HEK293T (cell line): ENCODE results near the gene CIROP.
A peak's percentile ranks its signal among the peaks of the same experiment; 100 is the strongest.

Experiments used
- ARNT ChIP-seq: fragments of 450-650 bp; IDR thresholded peaks from 2 replicates; pipeline ENCODE4 v1.6.1; 2017; ENCODE audit warnings: mild to moderate bottlenecking
- BHLHE40 ChIP-seq: fragments of 450-650 bp; IDR thresholded peaks from 2 replicates; pipeline ENCODE4 v1.6.1; 2016; ENCODE audit warnings: mild to moderate bottlenecking, moderate library complexity, borderline replicate concordance
- CTBP1 ChIP-seq: fragments of 450-650 bp; IDR thresholded peaks from 2 replicates; pipeline ENCODE4 v1.6.1; 2016; ENCODE audit warnings: borderline replicate concordance
- ELF4 ChIP-seq: fragments of 450-650 bp; IDR thresholded peaks from 2 replicates; pipeline ENCODE4 v1.6.1; 2017; ENCODE audit warnings: antibody characterized with exemption
- FOXA1 ChIP-seq: fragments of 450-650 bp; IDR thresholded peaks from 2 replicates; pipeline ENCODE4 v1.6.1; 2016; ENCODE audit warnings: mild to moderate bottlenecking
- SP1 ChIP-seq: fragments of 450-650 bp; IDR thresholded peaks from 2 replicates; pipeline ENCODE4 v1.6.1; 2017
- SUZ12 ChIP-seq: fragments of 450-650 bp; IDR thresholded peaks from 2 replicates; pipeline ENCODE4 v1.6.1; 2016; ENCODE audit warnings: mild to moderate bottlenecking
- TARDBP ChIP-seq: fragments of 450-650 bp; IDR thresholded peaks from 2 replicates; pipeline ENCODE4 v1.6.1; 2016
- TF ChIP-seq, protein P1 (sequence below): fragments of 450-650 bp; IDR thresholded peaks from 2 replicates; pipeline ENCODE4 v1.6.1; 2016

DNA sequence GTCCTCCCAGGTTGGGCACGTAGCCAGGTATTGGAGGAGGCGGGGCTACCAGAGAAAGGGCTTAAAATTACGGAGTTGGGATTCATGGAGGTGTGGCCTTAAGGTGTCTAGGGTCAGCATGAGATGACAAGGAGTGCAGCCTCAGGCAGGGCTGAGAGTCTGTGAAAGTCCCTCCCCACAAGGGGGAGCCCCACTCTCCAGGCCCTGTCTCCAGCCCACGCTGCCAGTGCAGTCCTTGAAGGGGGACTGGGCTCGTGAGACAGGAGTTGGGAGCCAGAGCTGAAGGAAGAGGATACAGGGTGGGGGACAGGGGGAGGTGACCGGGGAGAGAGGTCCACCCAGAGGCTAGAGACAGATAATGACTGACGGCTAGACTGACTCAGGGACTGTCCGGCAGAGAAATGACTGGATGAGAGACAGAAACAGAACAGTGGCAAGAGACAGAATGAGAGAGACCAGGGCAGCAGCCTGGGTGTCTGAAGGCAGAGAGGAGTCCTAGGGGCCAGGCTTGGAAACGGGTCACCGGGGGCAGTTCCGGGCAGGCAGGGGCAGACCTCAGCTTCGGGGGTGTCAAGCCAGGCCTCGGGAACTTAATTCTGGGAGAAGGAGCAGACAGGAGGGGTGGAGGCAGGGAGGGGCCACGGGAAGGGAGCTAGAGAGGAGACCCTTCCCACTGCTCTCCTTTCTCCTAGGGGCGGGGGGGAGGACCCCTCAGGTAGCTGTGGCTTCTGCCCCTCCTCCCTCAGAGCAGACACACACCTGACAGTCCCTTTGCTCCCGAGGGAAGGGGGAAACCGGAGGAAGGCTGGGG is 48.4 kb downstream of the CIROP start:
- no peak for TF ChIP-seq FOXA1
- TF ChIP-seq, protein P1, sequence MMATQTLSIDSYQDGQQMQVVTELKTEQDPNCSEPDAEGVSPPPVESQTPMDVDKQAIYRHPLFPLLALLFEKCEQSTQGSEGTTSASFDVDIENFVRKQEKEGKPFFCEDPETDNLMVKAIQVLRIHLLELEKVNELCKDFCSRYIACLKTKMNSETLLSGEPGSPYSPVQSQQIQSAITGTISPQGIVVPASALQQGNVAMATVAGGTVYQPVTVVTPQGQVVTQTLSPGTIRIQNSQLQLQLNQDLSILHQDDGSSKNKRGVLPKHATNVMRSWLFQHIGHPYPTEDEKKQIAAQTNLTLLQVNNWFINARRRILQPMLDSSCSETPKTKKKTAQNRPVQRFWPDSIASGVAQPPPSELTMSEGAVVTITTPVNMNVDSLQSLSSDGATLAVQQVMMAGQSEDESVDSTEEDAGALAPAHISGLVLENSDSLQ: peak; percentile 55; the same call in 1 of the 2 replicates
- TF ChIP-seq SP1: no peak
- no peak for TF ChIP-seq ARNT
- no peak for TF ChIP-seq CTBP1
- no peak for TF ChIP-seq TARDBP
- TF ChIP-seq ELF4: no peak
- TF ChIP-seq SUZ12: no peak
- no peak for TF ChIP-seq BHLHE40
